Caco-2 (cell line): ENCODE results near the gene GPS1. TPM values are rescaled to one million over a fixed set of nuclear protein-coding genes. Genes with fewer than 3 reads are reported as not detected.

ENCODE experiments used
- BruUV-seq: library from RNA; stranded (reverse); fragments of 400-500 nt; replicated peaks from 2 replicates; lab custom pipeline; 2021; lab: Mats Ljungman, UMichigan
- CTCF ChIA-PET: fragments of 300-600 bp; sonication (Branson Sonifier 250); formaldehyde crosslinking; loops from one replicate; lab custom pipeline; 2022; ENCODE audit warnings: antibody characterized with exemption; lab: Charles Lee
- POLR2A ChIA-PET: fragments of 300-600 bp; sonication (Branson Sonifier 250); formaldehyde crosslinking; loops from one replicate; lab custom pipeline; 2022; ENCODE audit warnings: antibody characterized with exemption; lab: Charles Lee
- DNase-seq, 2 experiments: peaks; one replicate each; pipeline versions ENCODE4 v3.0.0 to v3.0.0-alpha.2; 2020 to 2022
- H3K27me3 ChIP-seq: replicated peaks from 2 replicates; pipeline ENCODE4 v1.6.0; 2011; ENCODE audit warnings: low read length; ENCODE audit not compliant: control insufficient read depth, insufficient read depth
- H3K36me3 ChIP-seq: 2 replicates; pipeline ENCODE4 v1.5.1; 2011; ENCODE audit warnings: low read length; ENCODE audit not compliant: control insufficient read depth, insufficient read depth
- H3K4me1 ChIP-seq: fragments of 250-450 bp; sonication (Bioruptor Pico); 2 replicates; pipeline ENCODE4 v1.5.1; 2020; ENCODE audit warnings: mild to moderate bottlenecking
- H3K4me3 ChIP-seq: 2 replicates; pipeline ENCODE4 v1.5.1; 2011; ENCODE audit warnings: low read depth, mild to moderate bottlenecking, control low read depth, low read length
- H3K9me3 ChIP-seq: fragments of 250-450 bp; sonication (Bioruptor Pico); 2 replicates; pipeline ENCODE4 v1.5.1; 2020; ENCODE audit warnings: mild to moderate bottlenecking, moderate library complexity
- H3K27ac Mint-ChIP-seq: one replicate; pipeline ENCODE4 v1.8.0; 2022; ENCODE audit warnings: mixed read lengths; ENCODE audit not compliant: unreplicated experiment
- H3K27me3 Mint-ChIP-seq: one replicate; pipeline ENCODE4 v1.8.0; 2022; ENCODE audit warnings: mixed read lengths; ENCODE audit not compliant: insufficient read depth, unreplicated experiment
- H3K36me3 Mint-ChIP-seq: one replicate; pipeline ENCODE4 v1.8.0; 2022; ENCODE audit warnings: mild to moderate bottlenecking, mixed read lengths; ENCODE audit not compliant: insufficient read depth, unreplicated experiment
- H3K4me1 Mint-ChIP-seq: one replicate; pipeline ENCODE4 v1.8.0; 2022; ENCODE audit warnings: low read depth, mixed read lengths; ENCODE audit not compliant: unreplicated experiment
- H3K4me3 Mint-ChIP-seq: one replicate; pipeline ENCODE4 v1.8.0; 2022; ENCODE audit warnings: mild to moderate bottlenecking, moderate library complexity, mixed read lengths; ENCODE audit not compliant: unreplicated experiment
- H3K9me3 Mint-ChIP-seq: one replicate; pipeline ENCODE4 v1.8.0; 2022; ENCODE audit warnings: mixed read lengths; ENCODE audit not compliant: unreplicated experiment
- intact Hi-C: fragments of 100-400 bp; cut with micrococcal nuclease; formaldehyde crosslinking; loops from one replicate; pipeline ENCODE4 v1.10.0; 2022; ENCODE audit not compliant: unreplicated experiment
- total RNA-seq: library from RNA; stranded (reverse); gene quantifications from 2 replicates; pipeline ENCODE4 v1.2.3, GENCODE V29; 2022
- TF ChIP-seq, protein P1 (sequence below), 2 experiments: fragments of 200-600 bp in 1 of 2; IDR thresholded peaks; 1 replicate in 1 of 2; 2 replicates in 1 of 2; pipeline versions ENCODE4 v1.5.1 to v1.8.0; 2011 to 2022; ENCODE audit warnings: antibody characterized with exemption in 1 of 2, control low read depth in 1 of 2, inconsistent platforms in 1 of 2, low read depth in 1 of 2, low read length in 1 of 2, mild to moderate bottlenecking in 1 of 2, moderate library complexity in 1 of 2; ENCODE audit not compliant: insufficient read depth in 1 of 2, severe bottlenecking in 1 of 2, unreplicated experiment in 1 of 2

GPS1 gene
- total RNA-seq, 1 experiment from 2014 or later = 195 TPM

DNA sequence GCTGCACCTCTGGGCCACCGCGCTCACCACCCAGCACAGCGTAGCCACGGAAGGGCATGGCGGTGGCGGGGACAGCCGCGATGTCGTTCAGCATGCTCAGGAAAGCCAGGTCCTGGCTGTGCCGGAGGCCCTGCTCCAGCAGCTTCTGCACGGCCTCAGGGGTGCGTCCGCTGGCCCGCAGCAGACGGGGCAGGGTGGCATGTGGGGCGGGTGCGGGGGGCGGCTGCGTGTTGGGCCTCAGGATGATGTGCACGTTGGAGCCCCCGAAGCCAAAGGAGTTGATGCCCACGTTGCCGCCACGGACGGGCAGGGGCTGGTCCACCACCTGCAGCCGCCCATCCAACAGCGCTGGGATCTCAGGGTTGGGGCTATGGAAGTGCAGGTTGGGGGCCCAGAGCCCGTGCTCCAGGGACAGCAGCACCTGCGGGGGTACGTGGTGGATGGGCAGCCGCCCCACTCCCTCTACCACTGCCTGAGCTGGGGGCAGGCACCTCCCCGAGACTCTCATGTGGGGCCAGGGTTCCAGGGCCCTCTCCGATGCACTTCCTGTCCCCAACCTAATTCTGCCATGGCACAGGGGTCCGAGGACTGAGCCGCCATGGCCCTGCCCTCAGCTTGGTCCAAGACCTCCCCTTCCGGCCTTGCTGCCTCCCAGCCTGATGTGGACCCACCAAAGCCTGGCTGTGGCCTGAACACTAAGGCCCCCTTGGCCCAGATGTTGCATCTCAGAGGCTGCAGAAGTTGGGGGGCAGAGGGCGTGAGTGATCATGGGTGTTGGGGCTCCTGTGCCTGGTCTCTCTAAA lies 39.8 kb downstream of the GPS1 start:
- Mint-ChIP-seq H3K4me3 (no peak overlapping the region), H3K9me3 (no peaks in the 10 kb centered on the region), H3K4me1 (no peaks in the 10 kb centered on the region), H3K27me3 (no peaks in the 10 kb centered on the region), H3K27ac (no peak overlapping the region), H3K36me3 (peaks cover 82% of the 10 kb centered on the region)
- Histone ChIP-seq H3K4me3 (no peak overlapping the region), H3K27me3 (no peaks in the 10 kb centered on the region), H3K4me1 (peaks cover 7% of the 10 kb centered on the region), H3K9me3 (no peaks in the 10 kb centered on the region), H3K36me3 (peaks cover 24% of the 10 kb centered on the region)
- ChIA-PET CTCF (no interaction called here), POLR2A (no interaction called here)
- intact Hi-C loops = no loop called here
- no peak for DNase-seq
- no TSS peak for BruUV-seq
- TF ChIP-seq, protein P1, sequence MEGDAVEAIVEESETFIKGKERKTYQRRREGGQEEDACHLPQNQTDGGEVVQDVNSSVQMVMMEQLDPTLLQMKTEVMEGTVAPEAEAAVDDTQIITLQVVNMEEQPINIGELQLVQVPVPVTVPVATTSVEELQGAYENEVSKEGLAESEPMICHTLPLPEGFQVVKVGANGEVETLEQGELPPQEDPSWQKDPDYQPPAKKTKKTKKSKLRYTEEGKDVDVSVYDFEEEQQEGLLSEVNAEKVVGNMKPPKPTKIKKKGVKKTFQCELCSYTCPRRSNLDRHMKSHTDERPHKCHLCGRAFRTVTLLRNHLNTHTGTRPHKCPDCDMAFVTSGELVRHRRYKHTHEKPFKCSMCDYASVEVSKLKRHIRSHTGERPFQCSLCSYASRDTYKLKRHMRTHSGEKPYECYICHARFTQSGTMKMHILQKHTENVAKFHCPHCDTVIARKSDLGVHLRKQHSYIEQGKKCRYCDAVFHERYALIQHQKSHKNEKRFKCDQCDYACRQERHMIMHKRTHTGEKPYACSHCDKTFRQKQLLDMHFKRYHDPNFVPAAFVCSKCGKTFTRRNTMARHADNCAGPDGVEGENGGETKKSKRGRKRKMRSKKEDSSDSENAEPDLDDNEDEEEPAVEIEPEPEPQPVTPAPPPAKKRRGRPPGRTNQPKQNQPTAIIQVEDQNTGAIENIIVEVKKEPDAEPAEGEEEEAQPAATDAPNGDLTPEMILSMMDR (IDR thresholded peaks at IDR 0.05; ENCODE audit: insufficient read depth in 1 of 2, low read depth in 1 of 2, low read length in 1 of 2, severe bottlenecking in 1 of 2, unreplicated experiment in 1 of 2) = no peak

DNA sequence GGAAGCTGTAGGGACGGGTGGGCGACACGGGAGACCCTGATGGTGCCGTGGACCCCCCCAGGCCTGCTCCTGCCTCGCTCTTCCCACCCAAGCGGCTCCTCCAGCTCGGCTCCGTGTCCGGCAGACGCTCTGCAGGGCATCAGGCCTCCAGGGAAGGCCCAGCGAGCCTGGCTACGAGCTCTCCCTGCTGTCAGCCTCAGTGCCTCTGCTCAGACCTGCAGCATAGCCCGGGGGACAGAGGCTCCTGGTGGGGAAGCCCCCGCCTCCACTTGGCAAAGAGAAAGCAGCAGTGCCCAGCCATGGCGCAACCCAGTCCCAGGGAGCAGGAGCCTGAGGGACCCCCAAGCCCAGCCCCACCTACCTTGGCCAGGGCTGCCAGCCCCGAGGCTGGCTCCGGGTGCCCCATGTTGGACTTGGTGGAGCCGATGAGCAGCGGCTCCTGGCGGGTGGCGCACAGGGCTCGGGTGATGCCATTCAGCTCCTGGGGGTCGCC lies 40.4 kb downstream of the GPS1 start:
- Mint-ChIP-seq H3K9me3 (no peaks in the 10 kb centered on the region), H3K27ac (no peak overlapping the region), H3K4me1 (no peaks in the 10 kb centered on the region), H3K27me3 (no peaks in the 10 kb centered on the region), H3K36me3 (peaks cover 82% of the 10 kb centered on the region), H3K4me3 (no peak overlapping the region)
- CTCF ChIA-PET = no interaction called here
- TF ChIP-seq, protein P1 (IDR thresholded peaks at IDR 0.05; ENCODE audit: insufficient read depth in 1 of 2, low read depth in 1 of 2, low read length in 1 of 2, severe bottlenecking in 1 of 2, unreplicated experiment in 1 of 2) = no peak
- BruUV-seq = no TSS peak
- POLR2A ChIA-PET = no interaction called here
- Histone ChIP-seq H3K4me3 (no peak overlapping the region), H3K27me3 (no peaks in the 10 kb centered on the region), H3K9me3 (no peaks in the 10 kb centered on the region), H3K36me3 (peaks cover 24% of the 10 kb centered on the region), H3K4me1 (peaks cover 11% of the 10 kb centered on the region)
- intact Hi-C loops = no loop called here
- DNase-seq = no peak

DNA sequence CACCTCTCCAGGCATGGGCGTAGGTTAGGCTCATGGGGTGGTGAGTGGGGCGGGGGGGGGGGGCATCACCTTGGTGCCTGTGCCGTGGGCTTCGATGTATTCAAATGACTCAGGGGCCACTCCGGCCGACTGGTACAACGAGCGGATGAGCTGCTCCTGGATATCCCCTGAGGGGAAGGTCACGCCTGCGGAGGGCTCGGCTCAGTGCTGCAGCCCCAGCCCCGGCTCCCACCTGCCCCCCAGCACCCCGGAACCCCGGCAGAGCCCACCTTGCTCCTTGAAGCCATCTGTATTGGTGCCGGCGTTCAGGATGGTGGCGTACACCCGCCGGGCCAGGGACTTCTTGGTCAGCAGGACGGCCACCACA lies 40.9 kb downstream of the GPS1 start:
- Mint-ChIP-seq H3K9me3 (no peaks in the 10 kb centered on the region), H3K27ac (no peak overlapping the region), H3K27me3 (no peaks in the 10 kb centered on the region), H3K4me3 (no peak overlapping the region), H3K36me3 (peaks cover 83% of the 10 kb centered on the region), H3K4me1 (no peaks in the 10 kb centered on the region)
- H3K4me3 ChIP-seq = no peak overlapping the region
- H3K4me1 ChIP-seq = peaks cover 11% of the 10 kb centered on the region
- H3K36me3 ChIP-seq = peaks cover 24% of the 10 kb centered on the region
- H3K27me3 ChIP-seq = no peaks in the 10 kb centered on the region
- H3K9me3 ChIP-seq = no peaks in the 10 kb centered on the region
- no TSS peak for BruUV-seq
- TF ChIP-seq, protein P1 (IDR thresholded peaks at IDR 0.05; ENCODE audit: insufficient read depth in 1 of 2, low read depth in 1 of 2, low read length in 1 of 2, severe bottlenecking in 1 of 2, unreplicated experiment in 1 of 2) = no peak
- ChIA-PET CTCF (no interaction called here), POLR2A (interaction anchor here (0.6 kb wide), 1 partner anchor 29 kb away, joined by 5 read pairs; no protein-coding TSS in a partner anchor)
- no peak for DNase-seq
- intact Hi-C loops = no loop called here
